K562 (cell line): Measurements from ENCODE around the gene SLC1A4. TPM values are rescaled to one million over a fixed set of nuclear protein-coding genes. Genes with fewer than 3 reads are reported as not detected.
A peak's percentile ranks its signal among the peaks of the same experiment; 100 is the strongest.
"Not testable (repeated sequence)": the region's sequence is repeated elsewhere in the genome, so short reads cannot be mapped to it uniquely, and the experiment has no call there.

Experiments
- ATAC-seq: fragments of 200-7000 bp; cut with Tn5 transposase; 3 replicates; pipeline ENCODE4 v1.9.1; 2020; ENCODE audit warnings: moderate library complexity
- BruUV-seq: library from RNA; stranded (reverse); fragments of 400-500 nt; replicated peaks from 2 replicates; lab custom pipeline; 2021; lab: Mats Ljungman, UMichigan
- CTCF ChIA-PET: fragments of 300-600 bp; formaldehyde crosslinking; extraction: SDS; loops from one replicate; lab custom pipeline; 2021; ENCODE audit warnings: low intra/inter-chr PET ratio; lab: Yijun Ruan, JAX
- POLR2A ChIA-PET: fragments of 300-600, 350-650 bp; sonication (Branson Sonifier 250); formaldehyde crosslinking; extraction: SDS; loops from one replicate; lab custom pipeline; 2021; ENCODE audit warnings: antibody characterized with exemption, inconsistent platforms; lab: Yijun Ruan, JAX
- DNase-seq, 4 experiments: peaks; one replicate each; pipeline versions ENCODE4 v3.0.0 to v3.0.0-alpha.2; 2011 to 2018; ENCODE audit warnings: low spot score in 3 of 4, mixed read lengths in 3 of 4; ENCODE audit errors: extremely low read depth in 1 of 4
- FAIRE-seq: peaks from 2 replicates; lab custom pipeline; 2011; peaks lifted over from hg19 to GRCh38; lab: Jason Lieb, UNC
- H2AFZ ChIP-seq: 2 replicates; pipeline ENCODE4 v1.6.0; 2011; ENCODE audit warnings: low read depth, low read length, control low read depth, inconsistent platforms
- H3K27ac ChIP-seq: fragments of 200-600 bp; 3 replicates; pipeline ENCODE4 v1.8.0; 2011; ENCODE audit warnings: low read depth, mild to moderate bottlenecking, control low read depth, inconsistent platforms, low read length, moderate library complexity, mixed read lengths; ENCODE audit errors: extremely low read depth
- H3K27me3 ChIP-seq, 2 experiments: fragments of 300-600 bp in 1 of 2; 2 replicates in 1 of 2; 3 replicates in 1 of 2; pipeline versions ENCODE4 v1.6.0 to v1.8.0; 2011; ENCODE audit warnings: inconsistent platforms in 2 of 2, low read length in 2 of 2, mild to moderate bottlenecking in 1 of 2, mixed read lengths in 1 of 2, moderate library complexity in 1 of 2; ENCODE audit not compliant: control insufficient read depth in 2 of 2, insufficient read depth in 2 of 2
- H3K36me3 ChIP-seq: fragments of 300-600 bp; 3 replicates; pipeline ENCODE4 v1.8.0; 2011; ENCODE audit warnings: mild to moderate bottlenecking, low read length, inconsistent platforms; ENCODE audit not compliant: control insufficient read depth, insufficient read depth
- H3K4me1 ChIP-seq, 2 experiments: fragments of 200-600 bp in 1 of 2; replicated peaks in 1 of 2; 2 replicates in 1 of 2; 3 replicates in 1 of 2; pipeline versions ENCODE4 v1.5.1 to v1.8.0; 2011; ENCODE audit warnings: inconsistent platforms in 2 of 2, low read length in 2 of 2, mild to moderate bottlenecking in 1 of 2, mixed read lengths in 1 of 2, moderate library complexity in 1 of 2; ENCODE audit not compliant: control insufficient read depth in 2 of 2, insufficient read depth in 2 of 2
- H3K4me2 ChIP-seq: 2 replicates; pipeline ENCODE4 v1.6.1; 2011; ENCODE audit warnings: low read length, control low read depth, inconsistent platforms, mixed read lengths; ENCODE audit not compliant: insufficient read depth
- H3K4me3 ChIP-seq: fragments of 200-600 bp; sonication (generic), shearing (Covaris generic); 2 replicates; pipeline ENCODE4 v1.5.1; 2016; ENCODE audit warnings: control low read depth, inconsistent platforms
- H3K79me2 ChIP-seq: fragments of 200-600 bp; 3 replicates; pipeline ENCODE4 v1.8.0; 2011; ENCODE audit warnings: low read length, inconsistent platforms; ENCODE audit not compliant: control insufficient read depth, insufficient read depth
- H3K9ac ChIP-seq, 2 experiments: 2 replicates each; pipeline versions ENCODE4 v1.6.0 to v1.6.1; 2011; ENCODE audit warnings: low read depth in 2 of 2, low read length in 2 of 2, control low read depth in 1 of 2, inconsistent platforms in 1 of 2, mild to moderate bottlenecking in 1 of 2, mixed read lengths in 1 of 2; ENCODE audit not compliant: insufficient read depth in 1 of 2
- H3K9me1 ChIP-seq: one replicate; pipeline ENCODE4 v1.6.0; 2011; ENCODE audit warnings: inconsistent platforms, mild to moderate bottlenecking, low read length, moderate library complexity; ENCODE audit not compliant: control insufficient read depth, insufficient read depth
- H3K9me3 ChIP-seq: replicated peaks from 2 replicates; pipeline ENCODE4 v1.5.1; 2011; ENCODE audit warnings: low read depth, low read length, inconsistent platforms; ENCODE audit not compliant: control insufficient read depth, insufficient read depth
- H4K20me1 ChIP-seq: replicated peaks from 2 replicates; pipeline ENCODE4 v1.6.1; 2011; ENCODE audit warnings: low read length, inconsistent platforms, mixed read lengths; ENCODE audit not compliant: control insufficient read depth, insufficient read depth
- POLR2G ChIP-seq: fragments of 200-400 bp; formaldehyde crosslinking; IDR thresholded peaks from 2 replicates; pipeline ENCODE4 v1.6.1; 2017; ENCODE audit warnings: low read depth, mild to moderate bottlenecking, antibody characterized with exemption, low read length, moderate library complexity
- RAD21 ChIP-seq, 2 experiments: fragments of 250-450 bp in 1 of 2; fragments of 450-650 bp in 1 of 2; sonication (Bioruptor Pico) in 1 of 2; formaldehyde crosslinking in 1 of 2; IDR thresholded peaks in 1 of 2; conservative IDR thresholded peaks in 1 of 2; 2 replicates each; pipeline versions ENCODE4 v1.4.0 to v1.8.0; 2020 to 2022; ENCODE audit warnings: mild to moderate bottlenecking in 2 of 2, moderate library complexity in 1 of 2
- RBM25 ChIP-seq: fragments of 200-400 bp; formaldehyde crosslinking; IDR thresholded peaks from 2 replicates; pipeline ENCODE4 v1.6.1; 2018; ENCODE audit warnings: low read length, low read depth, moderate library complexity; ENCODE audit not compliant: severe bottlenecking
- ZNF121 ChIP-seq: sonication (generic); formaldehyde crosslinking; conservative IDR thresholded peaks from 2 replicates; pipeline ENCODE4 v1.8.0; 2022; ENCODE audit warnings: missing genetic modification reagents
- WGBS: fragments of 100-300 bp; shearing (Covaris generic); methylation state at CpG from one replicate; pipeline ENCODE4 v1.1.6; 2016; ENCODE audit warnings: low coverage, mixed read lengths; ENCODE audit not compliant: insufficient coverage; ENCODE audit errors: missing lambda C conversion rate; 5-methylcytosine and 5-hydroxymethylcytosine counted together
- in situ Hi-C: fragments of 300-500 bp; cut with MboI; formaldehyde crosslinking; loops from 4 replicates; pipeline ENCODE4 v1.15.0; 2018; ENCODE audit warnings: inconsistent platforms, mixed read lengths
- intact Hi-C: fragments of 100-400 bp; cut with micrococcal nuclease; formaldehyde crosslinking; loops from 2 replicates; pipeline ENCODE4 v1.14.2; 2022
- polyA plus RNA-seq, 8 experiments: library from polyadenylated mRNA; depleted of rRNA in 4 of 8; stranded (reverse) in 5 of 8; unstranded in 3 of 8; fragments of >200 nt; fragmentation: Nextera tagmentation in 2 of 8; fragmentation: Illumina TruSeq in 1 of 8; extraction: Ambion mirVana in 2 of 8; extraction: Trizol in 1 of 8; gene quantifications; 2 replicates each; pipeline versions ENCODE4 v1.2.1 to v1.2.3, GENCODE V29; 2011 to 2014; ENCODE audit warnings: inconsistent platforms in 1 of 8, missing spikeins in 1 of 8
- total RNA-seq, 7 experiments: library from RNA; depleted of rRNA in 6 of 7; stranded (reverse); fragments of >200 nt in 6 of 7; fragmentation: Illumina TruSeq in 2 of 7; extraction: Trizol in 2 of 7; gene quantifications; 2 replicates each; pipeline versions ENCODE4 v1.2.1 to v1.2.3, GENCODE V29; 2011 to 2021; ENCODE audit warnings: low replicate concordance in 1 of 7

The SLC1A4 gene
- total and polyA plus RNA-seq, 9 of the 15 experiments (the other 6 are each of a cell fraction or from before 2014, with no cell fraction given), result 4.4 to 24.0 (median 10.9) TPM

GRCh38 chr2:65019675-65020195, 30.5 kb downstream of the SLC1A4 start:
- Histone ChIP-seq H3K4me3 (no peak overlapping the region), H2AFZ (no peak overlapping the region), H3K79me2 (no peaks in the 10 kb centered on the region), H3K27me3 (no peaks in the 10 kb centered on the region), H3K9me1 (peaks cover 3% of the 10 kb centered on the region), H3K4me2 (no peak overlapping the region), H3K36me3 (peaks cover 29% of the 10 kb centered on the region), H3K9me3 (no peaks in the 10 kb centered on the region), H4K20me1 (no peaks in the 10 kb centered on the region), H3K4me1 (peaks cover 18 to 40% of the 10 kb centered on the region in 2 experiments; a peak in 4 of 5 replicates), H3K9ac (no peak overlapping the region), H3K27ac (no peak overlapping the region)
- ChIA-PET CTCF (no interaction called here), POLR2A (interaction anchor here (1.1 kb wide), 1 partner anchor 32 kb away, joined by 3 read pairs; no protein-coding TSS in a partner anchor)
- ATAC-seq (no peak), FAIRE-seq (no peak), DNase-seq (no peak)
- intact Hi-C loops (no loop called here), in situ Hi-C loops (no loop called here)
- no TSS peak for BruUV-seq
- 95% methylated on average over 7 of the region's 8 CpGs for WGBS
- 0 out of 2 replicates have a peak, but pooled peaks have one; percentile 22 for TF ChIP-seq POLR2G
- TF ChIP-seq RAD21 (CRISPR knock-in tag; conservative IDR thresholded peaks at IDR 0.05 in 1 of 2, IDR thresholded peaks at IDR 0.05 in 1 of 2), result no peak

GRCh38 chr2:65020251-65020650, 31.1 kb downstream of the SLC1A4 start:
- 93% methylated on average over 1 of the region's 1 CpG for WGBS
- FAIRE-seq, in situ Hi-C loops: not testable (repeated sequence)

More at GRCh38 chr2:65020251-65020650, 31.1 kb downstream of the SLC1A4 start:
- H3K79me2 ChIP-seq, intact Hi-C loops, DNase-seq, BruUV-seq, ATAC-seq, H3K9ac ChIP-seq, H3K9me1 ChIP-seq, H3K9me3 ChIP-seq, H3K4me3 ChIP-seq, H3K27ac ChIP-seq, H2AFZ ChIP-seq, H3K27me3 ChIP-seq, CTCF ChIA-PET, H4K20me1 ChIP-seq, H3K4me2 ChIP-seq: not testable (repeated sequence)
- Histone ChIP-seq H3K4me1 (peaks cover 18 to 41% of the 10 kb centered on the region in 2 experiments; a peak in 4 of 5 replicates), H3K36me3 (peaks cover 29% of the 10 kb centered on the region)
- peak; percentile 23 for TF ChIP-seq RBM25
- TF ChIP-seq ZNF121 (CRISPR knock-in tag), result peak; percentile 63
- POLR2A ChIA-PET, result interaction anchor here (0.6 to 1.1 kb wide), 2 partner anchors 30 to 32 kb away, joined by 3 read pairs; no protein-coding TSS in a partner anchor
